ENCODE results near the gene KHDC1.
"Not testable (repeated sequence)": the region's sequence is repeated elsewhere in the genome, so short reads cannot be mapped to it uniquely, and the experiment has no call there.

Gene KHDC1

GRCh38 chr6:73248192-73248903, 14.6 kb downstream of the KHDC1 start:
- no peak for DNase-seq

GRCh38 chr6:73242001-73242400, 21.0 kb downstream of the KHDC1 start:
- no peak for DNase-seq

GRCh38 chr6:73240730-73241129, 22.3 kb downstream of the KHDC1 start:
- no peak for DNase-seq

GRCh38 chr6:73236144-73236750, 26.7 kb downstream of the KHDC1 start:
- peak; percentile 92 for DNase-seq

- DNase-seq = peak; percentile 63
Observed at GRCh38 chr6:73234733-73235132, 28.3 kb downstream of the KHDC1 start.

GRCh38 chr6:73233971-73234370, 29.0 kb downstream of the KHDC1 start:
- not testable (repeated sequence) for DNase-seq

- no peak for DNase-seq
Observed at GRCh38 chr6:73233048-73233447, 29.9 kb downstream of the KHDC1 start.

- peak; percentile 9 for DNase-seq
Observed at GRCh38 chr6:73231986-73232391, 31.0 kb downstream of the KHDC1 start.

- no peak for DNase-seq
Observed at GRCh38 chr6:73227606-73228255, 35.3 kb downstream of the KHDC1 start.

GRCh38 chr6:73225396-73225795, 37.6 kb downstream of the KHDC1 start, which contains the start of gene KHDC1L:
Gene KHDC1L, minus strand, starts transcription at chr6:73225496. Its CDS starts 88 bp downstream, at chr6:73225408.
- DNase-seq = no peak

DNA sequence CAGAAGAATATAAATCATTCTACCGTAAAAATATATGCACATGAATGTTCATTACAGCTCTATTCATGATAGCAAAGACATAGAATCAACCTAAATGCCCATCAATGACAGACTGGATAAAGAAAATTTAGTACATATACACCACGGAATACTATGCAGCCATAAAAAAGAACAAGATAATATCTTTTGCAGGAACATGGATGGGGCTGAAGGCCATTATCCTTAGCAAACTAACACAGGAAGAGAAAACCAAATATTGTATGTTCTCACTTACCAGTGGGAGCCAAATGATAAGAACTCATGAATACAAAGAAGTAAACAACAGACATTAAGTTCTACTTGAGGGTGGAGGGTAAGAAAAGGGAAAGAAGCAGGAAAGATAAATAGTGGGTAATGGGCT, 46.1 kb downstream of the KHDC1 start:
- DNase-seq = no peak

DNA sequence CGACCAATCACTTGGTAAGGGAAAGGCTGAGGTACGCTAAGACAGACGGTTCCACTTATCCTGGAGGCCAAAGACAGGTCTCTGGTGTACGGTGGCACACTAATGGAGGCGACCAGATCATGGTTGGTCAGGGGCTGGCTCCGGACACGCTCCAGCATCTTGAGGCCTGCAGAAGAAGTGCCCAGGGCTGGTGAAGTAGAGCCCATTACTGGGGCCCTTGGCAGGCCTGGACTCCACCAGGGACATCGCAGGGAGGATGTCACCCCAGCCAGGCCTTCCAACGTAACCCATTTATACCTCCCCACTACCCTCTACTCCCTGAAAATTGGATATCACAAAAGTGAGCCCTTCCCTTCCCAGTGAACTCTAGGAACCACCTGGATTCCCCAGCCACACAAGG, 53.9 kb downstream of the KHDC1 start:
- no peak for DNase-seq

DNA sequence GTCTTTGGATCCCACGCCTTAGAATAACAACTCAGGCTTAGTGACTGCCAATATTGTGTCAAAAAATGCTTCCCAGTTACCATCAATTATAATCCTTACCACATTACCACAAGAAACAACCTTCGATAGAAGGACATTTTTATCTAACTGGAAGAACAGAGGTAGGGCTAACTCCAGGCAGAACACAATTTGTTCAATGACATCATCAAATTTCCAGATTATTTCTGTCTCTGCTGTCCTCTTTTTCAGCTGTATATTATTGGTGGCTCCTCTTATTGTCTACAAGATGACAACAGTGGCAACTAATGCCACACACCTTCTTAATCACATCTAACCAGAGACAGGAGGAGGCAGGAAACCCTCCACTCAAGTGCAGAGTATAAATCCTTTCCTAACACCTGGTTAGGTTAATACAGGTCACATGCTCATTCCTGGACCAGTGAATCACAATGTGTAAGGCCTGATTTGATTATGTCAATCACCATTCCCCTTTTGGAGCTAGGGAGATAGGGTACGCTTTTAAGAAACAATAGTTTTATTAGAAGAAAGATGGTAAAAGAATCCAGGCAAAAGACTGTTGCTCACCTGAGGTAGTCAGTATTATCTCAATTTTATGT, 55.7 kb downstream of the KHDC1 start:
- no peak for DNase-seq

DNA sequence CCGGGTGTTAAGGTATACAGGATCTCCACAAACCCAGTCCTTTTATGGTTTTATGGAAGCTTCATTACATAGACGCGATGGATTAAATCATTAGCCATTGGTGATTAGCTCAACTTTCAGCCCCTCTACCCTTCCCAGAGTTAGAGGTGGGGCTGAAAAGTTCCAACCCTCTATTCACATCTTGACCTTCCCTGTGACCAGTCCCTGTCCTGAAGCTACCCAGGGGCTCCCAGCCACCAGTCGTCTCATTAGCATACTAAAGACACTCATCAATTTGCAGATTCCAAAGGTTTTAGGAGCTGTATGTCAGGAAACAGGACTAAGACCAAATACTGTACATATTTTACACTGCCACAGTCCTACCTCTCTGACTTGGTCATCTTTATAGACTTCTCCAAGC, 58.7 kb downstream of the KHDC1 start:
- DNase-seq = no peak

DNA sequence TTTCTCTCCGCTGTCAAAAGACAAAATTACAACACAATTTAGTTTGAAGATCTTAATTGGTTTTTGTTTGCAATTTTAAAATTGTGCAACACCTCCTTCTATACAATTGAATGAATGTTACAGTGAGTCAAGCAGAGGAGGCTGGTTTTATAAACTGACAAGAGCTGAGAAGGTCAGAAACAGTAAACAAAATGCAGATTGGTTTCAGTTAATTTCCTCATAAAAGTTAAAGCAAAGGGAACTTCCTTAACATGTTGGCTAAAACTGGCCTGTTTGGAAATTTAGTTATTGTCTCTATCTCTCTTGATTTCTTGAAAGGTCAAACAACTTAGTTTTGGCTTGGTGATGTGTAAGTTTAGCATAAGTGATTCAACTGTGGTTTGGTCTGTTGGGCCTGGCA, 59.9 kb downstream of the KHDC1 start:
- no peak for DNase-seq

DNA sequence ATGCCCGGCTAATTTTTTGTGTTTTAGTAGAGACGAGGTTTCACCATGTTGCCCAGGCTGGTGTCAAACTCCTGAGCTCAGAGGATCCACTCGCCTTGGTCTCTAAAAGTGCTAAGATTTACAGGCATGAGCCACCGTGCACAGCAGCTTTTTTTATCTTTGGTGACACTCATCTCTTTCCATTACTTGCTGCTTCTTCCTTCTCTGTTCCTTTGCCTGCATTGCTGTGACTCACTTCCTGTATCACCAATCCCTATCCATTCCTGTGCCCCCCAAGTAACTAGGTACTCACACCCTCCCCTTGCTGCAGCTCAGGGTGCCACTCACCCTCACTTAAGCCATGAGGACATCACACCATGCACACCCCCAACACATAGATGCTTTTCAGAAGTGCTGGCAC, 62.3 kb downstream of the KHDC1 start:
- DNase-seq = no peak

GRCh38 chr6:73200247-73200646, 62.7 kb downstream of the KHDC1 start:
- DNase-seq = no peak

DNA sequence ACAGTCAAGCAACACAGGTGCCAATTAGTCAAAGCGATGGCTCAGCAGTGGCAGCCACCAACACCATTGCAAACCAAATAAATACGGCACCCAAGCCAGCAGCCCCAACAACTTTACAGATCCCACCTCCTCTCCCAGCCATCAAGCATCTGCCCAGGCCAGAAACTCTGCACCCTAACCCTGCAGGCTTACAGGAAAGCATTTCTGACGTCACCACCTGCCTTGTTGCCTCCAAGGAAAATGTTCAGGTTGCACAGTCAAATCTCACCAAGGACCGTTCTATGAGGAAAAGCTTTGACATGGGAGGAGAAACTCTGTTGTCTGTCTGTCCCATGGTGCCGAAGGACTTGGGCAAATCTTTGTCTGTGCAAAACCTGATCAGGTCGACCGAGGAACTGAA, 68.3 kb downstream of the KHDC1 start:
- no peak for DNase-seq

DNA sequence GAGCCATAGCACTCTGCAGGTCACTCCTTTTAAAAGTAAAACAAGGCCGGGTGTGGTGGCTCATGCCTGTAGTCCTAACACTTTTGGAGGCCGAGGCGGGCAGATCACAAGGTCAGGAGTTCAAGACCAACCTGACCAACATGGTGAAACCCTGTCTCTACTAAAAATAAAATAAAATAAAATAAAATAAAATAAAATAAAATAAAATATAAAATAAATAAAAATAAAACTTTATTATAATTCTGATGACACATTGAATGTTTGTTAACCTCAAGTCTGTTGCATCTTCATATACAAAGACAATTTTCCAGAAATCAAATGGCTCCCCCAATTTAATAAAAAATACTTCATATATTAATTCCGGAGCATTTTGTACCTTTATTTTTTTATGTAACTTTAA, 69.7 kb downstream of the KHDC1 start:
- not testable (repeated sequence) for DNase-seq
